GM12878 (cell line): ENCODE measurements around the gene ZDHHC21. TPM values are rescaled to one million over a fixed set of nuclear protein-coding genes. Genes with fewer than 3 reads are reported as not detected.

Source experiments
- ATAC-seq: fragments of 200-7000 bp; cut with Tn5 transposase; 3 replicates; pipeline ENCODE4 v1.9.1; 2020; ENCODE audit warnings: mild to moderate bottlenecking, moderate library complexity
- BruUV-seq: library from RNA; stranded (reverse); fragments of 400-500 nt; replicated peaks from 2 replicates; lab custom pipeline; 2021; lab: Mats Ljungman, UMichigan
- CTCF ChIA-PET: fragments of 300-600 bp; sonication (Branson Sonifier 250); formaldehyde crosslinking; extraction: SDS; loops from one replicate; lab custom pipeline; 2021; ENCODE audit warnings: inconsistent platforms; lab: Yijun Ruan, JAX
- POLR2A ChIA-PET: fragments of 350-600 bp; formaldehyde crosslinking; extraction: SDS; loops from one replicate; lab custom pipeline; 2021; ENCODE audit warnings: inconsistent platforms; lab: Charles Lee
- RAD21 ChIA-PET: fragments of 300-600 bp; sonication (Branson Sonifier 250); formaldehyde crosslinking; loops from one replicate; lab custom pipeline; 2023; ENCODE audit warnings: antibody characterized with exemption; ENCODE audit not compliant: unreplicated experiment; lab: Charles Lee
- SMC1A ChIA-PET: fragments of 300-600 bp; sonication (Branson Sonifier 250); formaldehyde crosslinking; loops from one replicate; lab custom pipeline; 2023; ENCODE audit not compliant: unreplicated experiment, uncharacterized antibody; lab: Charles Lee
- DNase-seq: peaks from one replicate; pipeline ENCODE4 v3.0.0-alpha.2; 2011; ENCODE audit warnings: low read depth, low spot score
- FAIRE-seq: peaks from 3 replicates; lab custom pipeline; 2011; peaks lifted over from hg19 to GRCh38; lab: Jason Lieb, UNC
- H2AFZ ChIP-seq: 2 replicates; pipeline ENCODE4 v1.6.0; 2011; ENCODE audit warnings: low read depth, low read length, control low read depth; ENCODE audit not compliant: control insufficient read depth
- H3K27ac ChIP-seq: 2 replicates; pipeline ENCODE4 v1.5.1; 2011; ENCODE audit warnings: control low read depth; ENCODE audit not compliant: control insufficient read depth, insufficient read depth
- H3K27me3 ChIP-seq, 2 experiments: replicated peaks in 1 of 2; 2 replicates each; pipeline versions ENCODE4 v1.6.0 to v1.6.1; 2011; ENCODE audit warnings: low read length in 1 of 2; ENCODE audit not compliant: control insufficient read depth in 2 of 2, insufficient read depth in 2 of 2
- H3K36me3 ChIP-seq, 2 experiments: 2 replicates each; pipeline ENCODE4 v1.5.1; 2011; ENCODE audit warnings: low read length in 1 of 2; ENCODE audit not compliant: control insufficient read depth in 2 of 2, insufficient read depth in 2 of 2
- H3K4me1 ChIP-seq: 2 replicates; pipeline ENCODE4 v1.6.1; 2011; ENCODE audit warnings: mild to moderate bottlenecking, low read length, moderate library complexity, mixed read lengths; ENCODE audit not compliant: control insufficient read depth, insufficient read depth
- H3K4me2 ChIP-seq: 2 replicates; pipeline ENCODE4 v1.6.0; 2011; ENCODE audit warnings: control low read depth; ENCODE audit not compliant: control insufficient read depth, insufficient read depth
- H3K4me3 ChIP-seq: fragments of 200-600 bp; sonication (generic); 2 replicates; pipeline ENCODE4 v1.5.1; 2016
- H3K79me2 ChIP-seq: 2 replicates; pipeline ENCODE4 v1.6.0; 2011; ENCODE audit warnings: low read length; ENCODE audit not compliant: control insufficient read depth, insufficient read depth
- H3K9ac ChIP-seq: 2 replicates; pipeline ENCODE4 v1.8.0; 2011; ENCODE audit warnings: low read length, control low read depth, mixed read lengths; ENCODE audit not compliant: control insufficient read depth, insufficient read depth
- H3K9me3 ChIP-seq: replicated peaks from 3 replicates; pipeline ENCODE4 v1.5.1; 2011; ENCODE audit warnings: mild to moderate bottlenecking, low read length; ENCODE audit not compliant: control insufficient read depth, insufficient read depth
- H4K20me1 ChIP-seq: 2 replicates; pipeline ENCODE4 v1.6.0; 2011; ENCODE audit not compliant: control insufficient read depth, insufficient read depth
- CBX3 ChIP-seq: fragments of 200-600 bp; sonication (generic); IDR thresholded peaks from 2 replicates; pipeline ENCODE4 v1.6.1; 2016; ENCODE audit warnings: low read depth, borderline replicate concordance
- ESRRA ChIP-seq: IDR thresholded peaks from 2 replicates; pipeline ENCODE4 v1.6.1; 2012; ENCODE audit warnings: mild to moderate bottlenecking, low read length, improper control_type of control experiment
- ETV6 ChIP-seq, 2 experiments: fragments of 450-650 bp in 1 of 2; IDR thresholded peaks in 1 of 2; conservative IDR thresholded peaks in 1 of 2; 2 replicates each; pipeline ENCODE4 v1.6.1; 2014; ENCODE audit warnings: antibody characterized with exemption in 1 of 2, borderline replicate concordance in 1 of 2, low read depth in 1 of 2, mild to moderate bottlenecking in 1 of 2, moderate library complexity in 1 of 2
- MLLT1 ChIP-seq: fragments of 450-650 bp; IDR thresholded peaks from 2 replicates; pipeline ENCODE4 v1.6.1; 2016; ENCODE audit warnings: mild to moderate bottlenecking
- MXI1 ChIP-seq: fragments of 150-350 bp; IDR thresholded peaks from 2 replicates; pipeline ENCODE4 v1.6.1; 2011; ENCODE audit warnings: low read depth, mild to moderate bottlenecking, inconsistent platforms, low read length, improper control_type of control experiment
- NFIC ChIP-seq: IDR thresholded peaks from 2 replicates; pipeline ENCODE4 v1.6.1; 2012; ENCODE audit warnings: low read depth, mild to moderate bottlenecking, inconsistent platforms, low read length, moderate library complexity
- POU2F2 ChIP-seq: IDR thresholded peaks from 3 replicates; pipeline ENCODE4 v1.6.1; 2011; ENCODE audit warnings: low read depth, mild to moderate bottlenecking, low read length, borderline replicate concordance
- RAD21 ChIP-seq: IDR thresholded peaks from 2 replicates; pipeline ENCODE4 v1.6.1; 2011; ENCODE audit warnings: mild to moderate bottlenecking, low read depth, low read length, moderate library complexity; ENCODE audit not compliant: insufficient read depth
- RFX5 ChIP-seq: IDR thresholded peaks from 2 replicates; pipeline ENCODE4 v1.6.1; 2011; ENCODE audit warnings: low read depth, low read length, improper control_type of control experiment
- SREBF2 ChIP-seq: IDR thresholded peaks from 2 replicates; pipeline ENCODE4 v1.6.1; 2012; ENCODE audit warnings: mild to moderate bottlenecking, low read length
- STAT3 ChIP-seq: IDR thresholded peaks from 2 replicates; pipeline ENCODE4 v1.6.1; 2011; ENCODE audit warnings: low read depth, low read length, improper control_type of control experiment
- TCF7 ChIP-seq: IDR thresholded peaks from 2 replicates; pipeline ENCODE4 v1.6.1; 2014; ENCODE audit warnings: antibody characterized with exemption, borderline replicate concordance
- WGBS: methylation state at CpG from one replicate; pipeline ENCODE4 v1.1.6; 2016; ENCODE audit warnings: low lambda C conversion rate; ENCODE audit not compliant: insufficient replicate concordance, insufficient coverage; ENCODE audit errors: missing lambda C conversion rate; 5-methylcytosine and 5-hydroxymethylcytosine counted together
- in situ Hi-C: fragments of 300-500 bp; cut with MboI; formaldehyde crosslinking; loops from 9 replicates; pipeline ENCODE4 v1.14.3; 2018; ENCODE audit warnings: mixed read lengths
- intact Hi-C: fragments of 100-400 bp; cut with micrococcal nuclease; formaldehyde crosslinking; loops from one replicate; pipeline ENCODE4 v1.14.2; 2022; ENCODE audit not compliant: unreplicated experiment
- polyA plus RNA-seq, 11 experiments: library from polyadenylated mRNA; depleted of rRNA in 4 of 11; unstranded in 6 of 11; stranded (reverse) in 5 of 11; fragments of >200 nt; fragmentation: Nextera tagmentation in 4 of 11; fragmentation: Illumina TruSeq in 1 of 11; extraction: Ambion mirVana in 4 of 11; extraction: Trizol in 1 of 11; gene quantifications; 1 replicate in 1 of 11; 2 replicates in 10 of 11; pipeline versions ENCODE4 v1.2.1 to v1.2.3, GENCODE V29; 2011 to 2016; ENCODE audit warnings: inconsistent platforms in 2 of 11, missing spikeins in 2 of 11, low read depth in 1 of 11
- total RNA-seq, 4 experiments: library from RNA; depleted of rRNA in 3 of 4; stranded (reverse); fragments of >200 nt in 3 of 4; fragmentation: Illumina TruSeq in 1 of 4; extraction: Trizol in 1 of 4; gene quantifications; 2 replicates each; pipeline versions ENCODE4 v1.2.1 to v1.2.3, GENCODE V29; 2013 to 2021
- TF ChIP-seq, protein P1 (sequence below), 3 experiments: IDR thresholded peaks in 2 of 3; conservative IDR thresholded peaks in 1 of 3; 2 replicates each; pipeline ENCODE4 v1.5.1; 2011; ENCODE audit warnings: low read depth in 3 of 3, low read length in 3 of 3, mild to moderate bottlenecking in 3 of 3, control low read depth in 2 of 3, moderate library complexity in 2 of 3, inconsistent platforms in 1 of 3, mixed read lengths in 1 of 3; ENCODE audit not compliant: control insufficient read depth in 2 of 3, insufficient read depth in 1 of 3; ENCODE audit errors: extremely low read depth in 1 of 3

Gene ZDHHC21
- total and polyA plus RNA-seq, 10 of the 15 experiments (the other 5 are each of a cell fraction or from before 2014, with no cell fraction given) = 2.6 to 14.6 (median 9.1) TPM

DNA sequence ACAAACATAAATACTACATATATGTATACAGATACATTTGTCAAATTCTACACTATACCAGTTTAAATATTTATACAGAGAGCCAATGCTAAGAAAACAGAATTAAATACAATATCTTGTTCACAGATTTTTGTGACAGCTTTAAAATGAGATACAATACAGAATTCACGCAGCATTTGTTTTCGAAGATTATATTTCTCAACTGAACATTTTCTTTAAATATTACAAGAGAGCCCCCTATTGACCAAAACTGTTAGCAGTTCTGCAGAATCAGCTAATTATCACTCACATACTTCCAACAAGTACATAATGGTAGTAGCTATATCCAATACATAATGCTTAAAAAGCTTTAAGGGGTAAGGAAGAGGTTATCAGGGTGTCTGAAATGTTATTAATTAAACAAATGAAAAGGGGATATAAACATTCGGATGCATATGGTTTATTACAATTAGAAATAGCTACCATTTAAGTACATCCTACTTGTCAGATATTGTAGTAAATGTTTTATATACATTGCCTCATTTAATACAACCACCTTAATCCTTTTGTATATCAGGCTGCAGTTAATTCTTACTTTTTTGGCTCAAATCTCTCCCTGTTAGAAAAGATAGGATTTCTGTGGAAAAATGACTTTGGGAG, 31.7 kb downstream of the ZDHHC21 start:
- intact Hi-C loops (no loop called here), in situ Hi-C loops (no loop called here)
- H2AFZ ChIP-seq = no peak overlapping the region
- H3K4me3 ChIP-seq = no peak overlapping the region
- ATAC-seq = peak; percentile 65
- SMC1A ChIA-PET = interaction anchor here (0.6 to 2.0 kb wide), 15 partner anchors 13 to 1234 kb away, joined by 3 to 16 read pairs (median 5); partner anchors contain the start of gene ZDHHC21
- H4K20me1 ChIP-seq = no peaks in the 10 kb centered on the region
- no peak overlapping the region for H3K9ac ChIP-seq
- no peak overlapping the region for H3K27ac ChIP-seq
- no peaks in the 10 kb centered on the region for H3K27me3 ChIP-seq
- TF ChIP-seq MXI1 = no peak
- TF ChIP-seq CBX3 = no peak
- no peak for TF ChIP-seq ETV6 (conservative IDR thresholded peaks at IDR 0.05 in 1 of 2, IDR thresholded peaks at IDR 0.05 in 1 of 2; ENCODE audit: borderline replicate concordance in 1 of 2, low read depth in 1 of 2)
- no peak for TF ChIP-seq ESRRA
- TF ChIP-seq, protein P1, sequence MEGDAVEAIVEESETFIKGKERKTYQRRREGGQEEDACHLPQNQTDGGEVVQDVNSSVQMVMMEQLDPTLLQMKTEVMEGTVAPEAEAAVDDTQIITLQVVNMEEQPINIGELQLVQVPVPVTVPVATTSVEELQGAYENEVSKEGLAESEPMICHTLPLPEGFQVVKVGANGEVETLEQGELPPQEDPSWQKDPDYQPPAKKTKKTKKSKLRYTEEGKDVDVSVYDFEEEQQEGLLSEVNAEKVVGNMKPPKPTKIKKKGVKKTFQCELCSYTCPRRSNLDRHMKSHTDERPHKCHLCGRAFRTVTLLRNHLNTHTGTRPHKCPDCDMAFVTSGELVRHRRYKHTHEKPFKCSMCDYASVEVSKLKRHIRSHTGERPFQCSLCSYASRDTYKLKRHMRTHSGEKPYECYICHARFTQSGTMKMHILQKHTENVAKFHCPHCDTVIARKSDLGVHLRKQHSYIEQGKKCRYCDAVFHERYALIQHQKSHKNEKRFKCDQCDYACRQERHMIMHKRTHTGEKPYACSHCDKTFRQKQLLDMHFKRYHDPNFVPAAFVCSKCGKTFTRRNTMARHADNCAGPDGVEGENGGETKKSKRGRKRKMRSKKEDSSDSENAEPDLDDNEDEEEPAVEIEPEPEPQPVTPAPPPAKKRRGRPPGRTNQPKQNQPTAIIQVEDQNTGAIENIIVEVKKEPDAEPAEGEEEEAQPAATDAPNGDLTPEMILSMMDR (IDR thresholded peaks at IDR 0.05 in 2 of 3, conservative IDR thresholded peaks at IDR 0.05 in 1 of 3; ENCODE audit: control insufficient read depth in 2 of 3, extremely low read depth in 1 of 3, insufficient read depth in 1 of 3, low read depth in 3 of 3, low read length in 3 of 3) = peak; percentile 35 to 48 (median 41); a peak in 4 of 6 replicates
- TF ChIP-seq SREBF2 = no peak
- no peak for TF ChIP-seq NFIC
- TF ChIP-seq STAT3 = no peak
- TF ChIP-seq TCF7 = no peak
- no peak for TF ChIP-seq POU2F2
- TF ChIP-seq MLLT1 = no peak
- peak; percentile 37; the same call in 1 of the 2 replicates for TF ChIP-seq RAD21
- TF ChIP-seq RFX5 = no peak
- DNase-seq = no peak
- H3K36me3 ChIP-seq = peaks cover 2 to 5% of the 10 kb centered on the region in 2 experiments
- 60% methylated on average over 3 of the region's 3 CpGs for WGBS
- POLR2A ChIA-PET = interaction anchor here (1.4 kb wide), 1 partner anchor 12 kb away, joined by 4 read pairs; no protein-coding TSS in a partner anchor
- H3K9me3 ChIP-seq = peaks cover 1% of the 10 kb centered on the region; the same call in 1 of the 3 replicates
- BruUV-seq = no TSS peak
- CTCF ChIA-PET = interaction anchor here (0.7 to 2.2 kb wide), 32 partner anchors 9 to 234 kb away, joined by 3 to 20 read pairs (median 6); partner anchors contain the start of gene ZDHHC21
- H3K79me2 ChIP-seq = no peaks in the 10 kb centered on the region
- no peak for FAIRE-seq
- H3K4me1 ChIP-seq = no peaks in the 10 kb centered on the region
- no peak overlapping the region for H3K4me2 ChIP-seq
- RAD21 ChIA-PET = interaction anchor here (0.5 to 1.7 kb wide), 17 partner anchors 11 to 1310 kb away, joined by 3 to 7 read pairs (median 4); partner anchors contain the start of gene ZDHHC21
